GM18858 (cell line): ENCODE data around the gene STPG1.

Experiments
- ATAC-seq: cut with Tn5 transposase; IDR thresholded peaks from one replicate; pipeline ENCODE4 v1.9.1; 2021; ENCODE audit not compliant: unreplicated experiment

STPG1 gene

GRCh38 chr1:24373710-24374109, 39.9 kb downstream of the STPG1 start:
- no peak for ATAC-seq

- ATAC-seq, result no peak
These were observed 40.5 kb downstream of the STPG1 start for GRCh38 chr1:24373044-24373443.

DNA sequence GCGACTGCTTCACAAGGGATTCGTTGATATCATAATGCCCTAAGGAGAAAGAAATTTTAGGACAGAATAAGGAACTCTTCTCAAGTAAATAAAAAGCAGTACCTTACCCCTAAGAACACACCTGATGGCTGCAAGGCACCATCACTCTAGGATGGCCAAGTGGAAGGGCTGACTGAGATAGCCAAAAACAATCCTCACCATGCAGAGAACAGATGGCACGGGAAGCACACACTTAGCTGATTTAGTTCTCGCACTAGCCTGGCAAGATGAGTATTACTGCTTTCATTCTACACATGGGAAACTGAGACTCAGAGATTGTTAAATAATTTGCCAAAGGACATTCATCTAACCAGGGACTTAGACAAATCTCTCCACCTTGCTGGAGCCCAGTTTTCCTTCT, 43.8 kb downstream of the STPG1 start:
- ATAC-seq, result no peak

DNA sequence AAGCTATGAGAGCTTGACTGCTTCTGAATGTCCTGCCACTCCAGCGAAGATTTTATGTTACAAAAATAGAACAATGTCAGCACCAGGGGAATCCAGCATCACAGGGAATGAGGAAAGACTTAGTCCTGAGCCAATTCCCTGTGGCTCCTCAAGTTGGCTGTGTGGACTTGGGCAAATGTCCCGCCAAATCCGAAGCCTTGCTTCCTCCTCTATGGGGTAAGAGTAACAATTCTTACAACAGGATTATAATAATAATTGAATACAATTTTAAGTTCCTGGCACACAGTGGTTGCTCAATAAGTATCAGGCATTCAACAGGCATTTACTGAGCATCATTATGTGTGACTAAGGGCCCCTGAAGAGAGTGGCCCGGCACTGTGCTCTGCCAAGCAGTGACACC, 44.4 kb downstream of the STPG1 start:
- ATAC-seq, result no peak

DNA sequence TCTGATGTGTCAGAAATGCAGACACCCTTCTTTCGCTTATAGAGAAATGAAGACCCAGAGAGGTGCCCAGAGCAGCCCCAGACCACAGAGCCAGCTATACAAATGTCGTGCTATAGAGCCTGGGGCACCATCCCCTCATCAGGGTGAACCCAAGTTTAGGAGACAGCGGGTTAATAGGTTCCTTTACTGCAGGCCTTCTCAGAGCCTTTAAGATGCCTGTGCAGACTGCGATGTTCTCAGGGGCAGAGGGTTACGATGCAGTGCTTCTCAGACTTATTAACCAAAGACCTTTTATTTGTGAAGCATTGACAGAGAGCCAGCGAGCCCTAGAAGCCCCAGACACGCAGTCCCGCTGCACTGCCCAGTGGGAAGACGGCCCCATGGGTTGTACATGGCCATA, 46.9 kb downstream of the STPG1 start:
- ATAC-seq, result no peak

DNA sequence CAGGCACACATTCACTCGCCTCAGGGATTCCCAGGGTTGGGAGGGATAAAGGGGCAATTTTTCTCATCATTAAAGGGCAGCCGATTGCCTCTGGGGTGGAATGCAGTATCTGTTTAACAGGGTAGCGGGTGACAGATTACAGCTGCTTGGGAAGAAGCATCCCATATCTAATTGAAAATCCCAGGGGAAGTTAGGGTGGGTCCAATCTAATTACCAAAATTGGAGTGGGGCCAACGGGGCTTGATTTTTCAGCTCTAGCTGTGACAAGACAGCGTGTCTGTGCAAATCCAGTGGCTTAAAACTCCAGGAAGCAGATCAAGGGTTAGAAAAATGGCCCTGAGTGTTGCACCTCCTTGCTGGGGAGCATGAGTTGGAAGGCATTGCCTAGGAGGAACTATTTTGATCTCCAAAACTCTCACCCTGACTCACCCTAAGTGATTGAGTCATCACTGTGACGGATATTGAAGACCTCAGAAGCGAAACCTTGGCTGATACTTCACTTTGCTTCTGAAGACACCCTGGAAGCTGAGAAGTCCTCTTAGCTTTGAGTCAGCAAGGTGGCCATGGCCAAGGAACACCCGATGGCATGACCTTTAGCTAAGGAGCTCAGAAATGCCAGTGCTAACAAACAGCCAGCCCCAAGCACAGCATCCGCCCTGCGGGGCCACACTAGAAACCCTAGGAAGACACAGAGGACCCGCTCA, 48.5 kb downstream of the STPG1 start:
- ATAC-seq, result peak; percentile 71

DNA sequence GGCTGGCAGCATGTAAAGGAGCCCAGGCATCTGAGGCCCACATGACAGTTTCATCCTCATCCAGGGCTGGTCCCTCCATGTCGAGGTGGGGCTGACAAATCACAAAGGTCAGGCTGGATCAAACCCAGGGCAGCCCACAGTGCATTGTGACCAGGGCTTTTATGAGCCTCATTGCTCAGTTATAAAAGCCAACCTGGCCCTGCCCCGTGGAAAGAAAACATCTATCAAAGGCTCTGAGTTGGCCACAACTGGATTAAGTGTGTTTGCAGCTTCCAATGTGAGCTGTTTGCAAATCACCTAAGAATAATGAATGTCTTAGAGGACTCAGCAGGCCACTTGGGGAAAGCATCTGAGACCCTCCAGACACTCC, 49.0 kb downstream of the STPG1 start:
- ATAC-seq, result no peak

DNA sequence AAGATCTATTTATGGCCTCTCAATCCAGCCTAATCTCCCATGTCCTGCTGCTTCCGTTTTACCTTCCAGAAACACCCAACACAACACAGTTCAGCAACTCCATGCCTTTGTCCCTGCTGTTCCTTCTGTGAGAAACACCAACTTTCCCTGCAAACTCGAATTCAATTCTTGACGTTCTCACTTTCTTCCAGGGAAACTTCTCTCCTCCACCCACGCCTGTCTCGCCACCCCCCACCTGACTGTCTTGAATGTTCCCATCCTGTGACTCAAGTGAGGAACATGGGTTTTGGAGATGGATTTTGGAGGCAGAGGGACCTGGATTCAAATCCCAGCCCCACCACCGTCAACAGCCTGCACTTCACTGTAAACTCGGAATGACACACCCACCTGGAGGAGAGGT, 49.6 kb downstream of the STPG1 start:
- ATAC-seq, result no peak

GRCh38 chr1:24362982-24363614, 50.5 kb downstream of the STPG1 start:
- ATAC-seq, result no peak

GRCh38 chr1:24362396-24362795, 51.2 kb downstream of the STPG1 start:
- ATAC-seq, result no peak

- ATAC-seq, result no peak
These were observed 51.8 kb downstream of the STPG1 start for GRCh38 chr1:24361811-24362210.

- ATAC-seq, result no peak
These were observed 52.9 kb downstream of the STPG1 start for GRCh38 chr1:24360681-24361080.

GRCh38 chr1:24357038-24357437, 56.5 kb downstream of the STPG1 start:
- no peak for ATAC-seq

- no peak for ATAC-seq
These were observed 58.1 kb downstream of the STPG1 start for GRCh38 chr1:24355466-24355865.

DNA sequence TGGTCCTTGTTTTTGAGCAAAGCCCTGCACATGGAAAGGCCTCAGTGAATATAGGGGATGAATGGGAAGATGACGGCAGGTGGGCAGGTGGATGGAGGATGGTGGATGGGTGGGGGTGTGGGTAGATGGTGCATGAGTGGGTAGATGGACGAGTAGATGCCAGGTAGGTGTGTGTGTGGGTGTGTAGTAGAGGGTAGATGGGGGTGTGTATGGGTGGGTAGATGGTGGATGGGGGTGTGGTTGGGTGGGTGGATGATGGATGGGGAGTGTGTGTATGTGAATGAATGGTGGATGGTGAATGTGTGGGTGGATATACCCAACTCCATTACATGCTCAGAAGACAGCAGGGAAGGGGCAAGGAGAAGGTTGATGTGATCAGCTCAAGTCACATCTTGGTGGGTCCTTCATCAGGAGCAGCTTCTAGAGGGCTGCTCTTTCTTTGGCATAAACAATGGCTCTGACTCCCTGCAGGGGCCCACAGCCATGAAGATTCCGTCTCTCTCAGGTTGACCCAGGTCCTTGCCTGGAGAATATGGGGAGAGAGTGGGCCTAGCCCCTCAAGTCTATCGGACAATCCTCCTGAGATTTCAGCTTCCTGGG, 60.2 kb downstream of the STPG1 start:
- no peak for ATAC-seq

DNA sequence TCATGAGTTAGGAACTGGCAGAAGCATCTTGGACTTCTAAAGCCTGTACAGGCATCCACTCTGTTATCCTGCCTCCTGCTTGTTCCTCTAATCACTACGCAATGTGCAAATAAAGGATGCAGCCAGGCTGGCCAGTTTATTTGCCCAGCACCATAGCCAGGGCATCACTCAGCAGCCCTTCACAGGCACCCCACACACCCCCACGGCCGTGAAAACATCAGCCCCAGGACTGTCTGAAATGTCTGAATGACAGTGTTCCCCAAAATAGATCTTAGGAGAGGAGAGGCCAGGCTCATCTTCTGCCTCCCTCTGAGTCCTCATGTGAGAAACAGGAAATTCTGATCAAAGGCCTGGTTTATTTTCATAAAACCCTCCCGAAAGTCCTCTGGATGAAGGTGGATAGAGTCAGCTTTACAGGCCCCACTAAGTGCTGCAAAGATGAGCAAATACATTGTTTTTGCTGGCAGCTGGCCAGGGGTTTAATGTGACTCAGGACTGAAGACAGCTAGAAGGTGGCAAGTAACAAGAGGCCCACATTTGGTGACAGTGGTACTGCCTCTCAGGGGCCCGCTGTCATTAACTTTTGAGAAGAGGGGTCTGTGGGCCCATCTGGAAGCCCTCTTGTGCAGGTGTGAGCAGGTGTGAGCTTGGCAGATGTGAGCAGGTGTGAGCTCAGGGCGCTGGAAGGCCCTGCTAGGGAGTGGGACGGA, 61.5 kb downstream of the STPG1 start:
- no peak for ATAC-seq

DNA sequence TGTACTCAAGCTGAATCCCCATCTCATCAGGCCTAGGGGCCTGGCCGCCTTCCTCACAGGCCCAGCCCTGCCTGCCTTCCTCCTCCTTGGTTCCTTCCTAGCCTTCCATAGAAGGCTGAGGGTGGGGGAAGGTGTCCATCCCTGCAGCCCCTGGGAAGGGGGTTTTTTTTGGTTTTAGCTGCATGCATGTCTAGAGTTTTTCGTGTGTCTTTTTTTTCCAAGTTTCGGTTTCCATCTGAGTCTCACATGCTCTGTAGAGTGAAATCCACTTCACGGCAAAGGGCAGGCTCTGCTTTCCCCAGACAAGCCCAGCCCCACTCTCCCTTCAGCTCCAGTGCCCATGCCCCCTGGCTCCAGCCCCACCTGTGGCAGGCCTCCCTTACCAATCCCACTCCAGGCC, 62.3 kb downstream of the STPG1 start:
- ATAC-seq, result no peak

DNA sequence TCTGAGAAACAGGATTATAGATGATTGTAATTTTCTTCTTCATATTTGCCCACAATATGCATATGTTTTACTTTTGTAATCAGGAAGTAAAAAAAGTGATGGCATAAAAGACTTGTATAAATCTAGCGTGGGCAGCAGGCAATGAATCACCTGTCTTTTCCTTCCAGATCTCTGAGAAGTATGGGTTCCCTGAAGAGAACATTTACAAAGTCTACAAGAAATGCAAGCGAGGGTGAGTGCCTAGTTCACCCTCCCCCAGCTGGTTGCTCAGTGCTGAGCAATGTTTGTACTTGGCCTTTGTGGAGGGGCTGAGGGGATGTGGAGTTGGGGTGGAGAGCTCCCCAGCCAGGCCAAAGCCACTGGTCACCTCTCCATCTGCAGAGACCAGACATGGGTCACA, 63.7 kb downstream of the STPG1 start:
- ATAC-seq, result no peak

- no peak for ATAC-seq
These were observed 65.4 kb downstream of the STPG1 start for GRCh38 chr1:24348196-24348595.

GRCh38 chr1:24347159-24347934, 66.2 kb downstream of the STPG1 start:
- ATAC-seq, result no peak

DNA sequence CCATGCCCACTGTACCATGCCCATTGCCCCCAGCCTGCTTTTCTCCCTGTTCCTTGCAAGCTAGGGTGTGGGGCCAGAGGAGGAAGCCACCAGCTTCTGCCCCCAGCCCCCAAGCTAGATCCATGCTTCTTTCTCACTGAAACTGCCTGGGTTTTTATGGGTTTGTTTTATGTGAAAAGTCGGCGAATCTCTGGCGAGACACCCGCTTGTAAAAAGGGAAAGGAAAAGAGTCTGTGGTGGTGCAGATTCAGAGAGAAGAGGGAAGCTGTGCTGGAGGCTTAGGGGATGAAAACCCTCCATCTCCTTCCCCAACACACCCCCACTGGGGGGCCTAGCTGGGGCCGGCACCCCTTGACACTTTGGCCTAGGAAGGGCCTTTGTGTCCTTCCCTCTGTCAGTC, 68.2 kb downstream of the STPG1 start:
- no peak for ATAC-seq
